Ammon's horn (tissue), 1 donor: ENCODE data around the gene TXNDC15.
A peak's percentile ranks its signal among the peaks of the same experiment; 100 is the strongest.
"Not testable (repeated sequence)": the region's sequence is repeated elsewhere in the genome, so short reads cannot be mapped to it uniquely, and the experiment has no call there.

Source experiments
- DNase-seq: peaks from one replicate; pipeline ENCODE4 v3.0.0-alpha.2; 2016; ENCODE audit warnings: low spot score

The TXNDC15 gene, protein sequence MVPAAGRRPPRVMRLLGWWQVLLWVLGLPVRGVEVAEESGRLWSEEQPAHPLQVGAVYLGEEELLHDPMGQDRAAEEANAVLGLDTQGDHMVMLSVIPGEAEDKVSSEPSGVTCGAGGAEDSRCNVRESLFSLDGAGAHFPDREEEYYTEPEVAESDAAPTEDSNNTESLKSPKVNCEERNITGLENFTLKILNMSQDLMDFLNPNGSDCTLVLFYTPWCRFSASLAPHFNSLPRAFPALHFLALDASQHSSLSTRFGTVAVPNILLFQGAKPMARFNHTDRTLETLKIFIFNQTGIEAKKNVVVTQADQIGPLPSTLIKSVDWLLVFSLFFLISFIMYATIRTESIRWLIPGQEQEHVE

GRCh38 chr5:134873987-134874830 lies at the start of gene TXNDC15:
Gene TXNDC15, plus strand, starts transcription at chr5:134874371. Its CDS starts 57 bp downstream, at chr5:134874428.
- DNase-seq: peak; percentile 87

DNA sequence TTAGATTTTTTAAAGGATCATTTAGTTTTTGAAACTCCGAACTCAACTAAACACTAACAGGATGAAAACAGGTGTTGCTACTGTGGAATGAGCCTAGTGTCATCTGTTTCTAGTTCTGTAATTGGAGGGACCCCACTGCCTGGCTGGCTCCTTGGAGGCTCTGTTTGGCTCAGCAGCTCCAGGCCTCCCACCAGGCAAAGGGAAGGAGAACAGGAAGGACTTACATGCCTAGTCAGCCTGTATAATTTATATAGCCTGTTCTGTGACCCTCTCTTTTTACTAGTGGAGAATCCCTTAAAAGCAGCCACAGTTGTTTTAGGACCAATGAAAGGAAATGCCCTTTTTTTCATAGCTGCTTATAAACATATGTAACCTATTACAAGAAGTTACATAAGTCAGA lies 49.5 kb upstream of the TXNDC15 start:
- no peak for DNase-seq

DNA sequence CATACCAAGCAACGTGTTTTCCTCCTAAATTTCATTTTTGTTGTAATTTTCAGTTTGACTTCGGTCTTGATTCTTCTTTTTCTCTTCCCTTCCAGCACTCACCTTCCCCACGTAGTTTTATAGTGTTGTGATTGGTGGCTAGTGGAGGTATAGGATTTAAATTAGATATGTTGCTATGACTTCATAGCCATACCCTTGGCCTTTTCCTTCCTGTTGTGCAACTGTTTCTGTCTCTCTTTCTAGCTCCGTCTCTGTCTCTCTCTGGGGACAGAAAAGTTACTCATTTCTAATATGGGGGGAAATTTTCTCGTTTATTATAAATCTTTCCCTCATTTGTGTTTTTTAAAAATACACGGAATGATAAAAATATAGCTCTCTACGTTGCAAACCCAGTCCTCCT lies 49.0 kb upstream of the TXNDC15 start:
- no peak for DNase-seq

GRCh38 chr5:134833340-134834032 lies 40.7 kb upstream of the TXNDC15 start:
- DNase-seq: no peak

DNA sequence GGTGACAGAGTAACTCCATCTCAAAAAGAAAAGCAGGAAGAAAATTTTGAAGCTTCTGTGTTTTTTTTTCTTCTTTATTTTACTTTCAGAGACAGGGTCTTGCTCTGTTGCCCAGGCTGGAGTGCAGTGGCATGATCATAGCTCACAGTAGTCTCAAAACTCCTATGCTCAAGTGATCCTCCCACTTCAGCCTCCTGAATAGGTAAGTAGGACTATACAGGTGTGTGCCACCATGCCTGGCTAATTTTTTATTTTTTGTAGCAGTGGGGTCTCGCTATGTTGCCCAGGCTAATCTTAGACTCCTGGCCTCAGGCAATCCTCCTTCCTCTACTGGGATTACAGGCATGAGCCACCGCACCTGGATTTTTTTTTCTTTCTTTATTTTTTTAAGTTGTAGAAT lies 38.5 kb upstream of the TXNDC15 start:
- no peak for DNase-seq

DNA sequence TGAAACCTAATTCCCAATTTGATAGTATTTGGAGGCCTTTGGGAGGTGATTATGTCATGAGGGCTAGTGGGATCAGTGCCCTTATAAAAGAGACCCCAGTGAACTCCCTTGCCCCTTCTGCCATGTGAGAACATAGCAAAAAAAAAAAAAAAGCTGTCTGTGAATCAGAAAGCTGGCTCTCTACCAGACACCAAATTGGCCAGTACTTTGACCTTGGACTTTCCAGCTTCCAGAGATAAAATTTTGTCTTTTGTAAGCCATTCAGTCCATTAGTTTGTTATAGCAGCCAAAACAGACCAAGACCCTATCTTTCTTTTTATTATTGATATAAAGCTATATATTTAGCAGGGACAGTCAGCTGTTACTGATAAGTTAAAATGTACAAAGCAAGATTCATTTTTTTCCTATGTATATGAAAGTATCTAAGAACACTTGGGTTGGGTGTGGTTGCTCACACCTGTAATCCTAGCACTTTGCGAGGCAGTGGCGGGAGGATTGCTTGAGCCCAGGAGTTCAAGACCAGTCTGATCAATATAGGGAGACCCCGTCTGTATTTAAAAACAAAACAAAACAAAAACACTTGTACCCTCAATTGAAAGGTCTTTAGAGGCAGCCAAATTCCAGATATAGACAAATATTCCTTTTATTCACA lies 36.5 kb upstream of the TXNDC15 start:
- no peak for DNase-seq

DNA sequence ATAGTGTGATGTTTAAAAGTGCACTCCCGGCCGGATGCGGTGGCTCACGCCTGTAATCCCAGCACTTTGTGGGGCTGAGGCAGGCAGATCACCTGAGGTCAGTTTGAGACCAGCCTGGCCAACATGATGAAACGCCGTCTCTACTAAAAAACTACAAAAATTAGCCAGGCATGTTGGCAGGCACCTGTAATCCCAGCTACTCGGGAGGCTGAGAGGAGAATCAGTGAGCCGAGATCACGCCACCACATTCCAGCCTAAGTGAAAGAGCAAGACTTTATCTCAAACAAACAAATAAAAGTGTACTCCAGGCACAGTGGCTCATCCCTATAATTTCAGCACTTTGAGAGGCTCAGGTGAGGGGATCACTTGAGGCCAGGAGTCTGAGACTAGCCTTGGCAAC lies 35.8 kb upstream of the TXNDC15 start:
- DNase-seq: not testable (repeated sequence)

DNA sequence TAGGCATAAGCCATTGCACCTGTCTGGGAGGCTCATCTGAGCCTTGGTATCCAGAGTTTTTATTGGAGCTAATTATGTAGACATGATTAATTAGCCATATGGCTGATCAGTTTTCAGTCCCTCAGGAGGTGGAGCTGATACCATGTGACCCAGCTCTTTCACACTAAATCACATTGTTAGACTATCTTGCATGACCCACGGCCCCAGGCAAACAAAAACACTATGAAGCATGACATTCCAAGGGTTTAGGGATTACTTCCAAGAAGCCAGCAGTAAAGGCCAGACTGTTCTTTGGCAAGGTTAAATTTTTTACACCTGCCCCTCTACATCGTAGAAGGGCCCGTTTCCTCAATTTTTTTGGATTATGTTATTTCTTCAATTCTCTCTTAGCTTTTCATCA lies 33.4 kb upstream of the TXNDC15 start:
- DNase-seq: no peak

GRCh38 chr5:134844252-134844651 lies 29.9 kb upstream of the TXNDC15 start:
- no peak for DNase-seq

- DNase-seq: no peak
Measured at GRCh38 chr5:134845335-134845851, 28.8 kb upstream of the TXNDC15 start.

GRCh38 chr5:134845852-134846640 lies 28.1 kb upstream of the TXNDC15 start, which contains the start of gene C5orf24:
Gene C5orf24, plus strand, starts transcription at chr5:134845968. Its CDS starts 8,933 bp downstream, at chr5:134854901.
- peak; percentile 97 for DNase-seq

- no peak for DNase-seq
Measured at GRCh38 chr5:134846641-134846960, 27.6 kb upstream of the TXNDC15 start.

DNA sequence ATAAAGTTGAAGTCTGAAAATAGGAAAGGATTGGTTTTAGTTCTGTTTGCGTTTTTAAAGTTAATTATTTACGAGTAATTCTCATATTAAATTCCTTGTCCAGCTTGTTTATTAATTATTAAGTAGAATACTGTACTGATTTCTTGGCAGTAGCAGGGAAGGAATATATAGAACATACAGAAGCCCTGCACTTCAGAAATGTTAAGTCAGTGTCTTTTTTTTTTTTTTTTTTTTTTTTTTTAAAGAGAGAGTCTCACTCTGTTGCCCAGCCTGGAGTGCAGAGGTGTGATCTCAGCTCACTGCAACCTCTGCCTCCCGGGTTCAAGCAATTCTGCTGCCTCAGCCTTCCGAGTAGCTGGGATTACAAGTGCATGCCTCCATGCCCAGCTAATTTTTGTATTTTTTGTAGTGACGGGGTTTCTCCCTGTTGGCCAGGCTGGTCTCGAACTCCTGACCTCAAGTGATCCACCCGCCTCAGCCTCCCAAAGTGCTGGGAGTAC lies 24.7 kb upstream of the TXNDC15 start:
- DNase-seq: not testable (repeated sequence)

GRCh38 chr5:134851307-134851923 lies 22.8 kb upstream of the TXNDC15 start:
- no peak for DNase-seq

- not testable (repeated sequence) for DNase-seq
Measured at GRCh38 chr5:134856465-134856864, 17.7 kb upstream of the TXNDC15 start.

DNA sequence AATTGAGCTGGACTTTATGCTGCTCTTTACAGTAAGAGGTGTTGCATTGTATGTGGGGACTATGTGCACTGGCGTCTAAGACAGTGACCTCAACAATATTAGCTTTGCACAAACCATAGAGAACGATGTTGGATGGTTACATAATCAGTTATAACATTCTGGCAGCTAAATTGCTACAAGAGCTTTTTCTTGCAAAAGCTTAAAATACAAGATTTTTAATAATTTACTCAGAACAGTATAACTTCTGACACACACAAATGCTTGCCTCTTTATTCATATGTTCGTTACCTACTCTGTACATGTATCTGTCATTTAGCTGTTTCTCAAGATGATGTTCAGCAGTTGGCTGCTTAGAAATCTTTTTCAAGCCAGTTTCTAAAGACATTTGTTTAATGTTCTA lies 16.8 kb upstream of the TXNDC15 start:
- DNase-seq: no peak

DNA sequence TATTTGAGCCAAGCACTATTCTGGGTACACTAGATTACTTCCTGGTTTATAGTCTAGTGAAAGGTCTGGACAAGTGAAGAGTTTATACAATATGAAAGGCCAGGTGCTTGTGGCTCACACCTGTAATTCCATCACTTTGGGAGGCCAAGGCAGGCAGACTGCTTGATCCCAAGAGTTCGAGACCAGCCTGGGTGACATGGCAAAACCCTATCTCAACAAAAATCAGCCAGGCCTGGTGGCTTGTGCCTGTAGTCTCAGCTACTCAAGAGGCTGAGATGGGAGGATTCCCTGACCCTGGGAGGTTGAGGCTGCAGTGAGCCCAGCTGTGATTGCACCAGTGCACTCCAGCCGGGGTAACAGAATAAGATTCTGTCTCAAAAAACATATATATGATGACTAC lies 9.5 kb upstream of the TXNDC15 start:
- no peak for DNase-seq

DNA sequence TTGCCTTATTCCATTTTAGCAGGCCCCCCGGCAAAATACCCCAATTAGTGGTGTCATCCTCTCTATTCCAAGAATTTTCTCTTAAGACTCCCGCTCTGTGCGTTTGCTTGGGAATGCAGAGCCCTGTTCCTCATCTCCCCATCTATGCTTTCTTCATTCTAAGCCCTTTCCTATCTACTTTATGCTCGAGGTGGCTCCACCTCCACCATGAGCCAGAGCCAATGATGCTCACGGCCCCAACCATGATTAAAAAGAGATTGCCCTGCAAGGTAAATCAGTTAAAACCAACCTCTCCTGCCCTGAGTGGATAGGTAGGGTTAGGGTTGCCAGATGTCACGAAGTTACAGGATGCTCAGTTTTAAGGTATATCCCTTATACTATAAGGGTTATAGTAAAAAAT lies 677 bp upstream of the TXNDC15 start:
- no peak for DNase-seq

DNA sequence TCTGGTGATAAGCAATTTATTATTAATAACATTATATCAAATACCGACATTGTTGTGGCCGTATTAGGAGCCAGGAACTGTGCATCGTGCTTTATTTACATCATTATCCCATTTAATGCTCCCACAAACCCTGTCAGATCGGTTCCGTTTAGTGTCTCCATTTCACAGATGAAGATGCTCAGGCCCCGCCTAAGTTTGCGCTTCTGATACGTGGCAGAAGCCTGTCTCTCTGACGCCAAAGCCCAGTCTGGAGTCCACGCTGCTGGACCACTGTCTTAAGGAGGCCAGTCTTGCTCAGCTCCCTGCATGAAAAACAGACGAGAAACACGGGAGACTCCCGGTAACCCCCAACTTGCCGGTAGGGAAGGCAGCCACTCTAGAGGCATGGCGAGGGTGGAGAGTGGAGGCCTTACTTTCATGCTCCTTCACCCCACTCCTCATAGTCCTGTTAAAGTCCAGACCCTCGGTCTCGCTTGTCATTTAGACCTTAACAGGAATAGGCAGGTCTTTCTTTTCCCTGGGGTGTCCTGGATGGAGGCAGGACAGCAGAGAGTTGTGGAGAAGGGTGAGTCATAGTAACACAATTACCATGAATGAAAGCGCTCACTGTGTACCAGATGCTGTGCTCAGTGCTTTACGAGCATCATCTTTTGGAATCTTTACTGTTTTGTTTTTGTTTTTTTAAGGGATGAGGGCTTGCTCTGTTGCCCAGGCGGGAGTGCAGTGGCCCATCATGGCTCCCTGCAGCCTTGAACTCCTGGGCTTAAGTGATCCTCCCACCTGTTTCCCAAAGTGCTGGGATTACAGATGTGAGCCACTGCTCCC lies 872 bp downstream of the TXNDC15 start:
- peak; percentile 82 for DNase-seq

- no peak for DNase-seq
Measured at GRCh38 chr5:134877159-134877558, 3.0 kb downstream of the TXNDC15 start.
